HG03039 (cell line): Measurements from ENCODE around the gene ACAD8.

ENCODE experiments used
- ATAC-seq: cut with Tn5 transposase; IDR thresholded peaks from one replicate; pipeline ENCODE4 v1.9.1; 2021; ENCODE audit warnings: mild to moderate bottlenecking, moderate library complexity; ENCODE audit not compliant: unreplicated experiment

ACAD8 gene

GRCh38 chr11:134288486-134288885 is 35.1 kb downstream of the ACAD8 start:
- no peak for ATAC-seq

- no peak for ATAC-seq
Measured at GRCh38 chr11:134289167-134289566, 35.8 kb downstream of the ACAD8 start.

DNA sequence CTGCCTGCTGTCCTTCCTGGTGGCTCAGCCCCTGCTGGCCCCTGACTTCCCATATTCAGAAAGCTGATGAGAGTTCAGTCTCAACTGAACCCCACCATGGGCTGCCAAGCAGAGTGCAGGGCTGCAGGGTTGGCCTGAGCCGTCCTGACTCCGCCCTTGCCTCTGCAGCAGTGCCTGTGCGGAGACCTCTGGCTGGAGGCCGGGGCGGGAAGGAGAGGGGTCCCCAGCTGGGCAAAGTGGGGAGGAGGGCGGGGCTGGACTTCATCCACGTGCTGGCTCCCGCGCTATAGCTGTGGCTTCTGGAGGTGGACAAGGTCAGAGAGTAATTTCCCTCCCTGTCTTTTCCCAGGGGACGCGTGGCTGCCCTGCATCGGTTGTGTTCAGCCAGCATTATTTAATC is 36.4 kb downstream of the ACAD8 start:
- no peak for ATAC-seq

GRCh38 chr11:134290646-134291045 is 37.3 kb downstream of the ACAD8 start:
- ATAC-seq, result no peak

DNA sequence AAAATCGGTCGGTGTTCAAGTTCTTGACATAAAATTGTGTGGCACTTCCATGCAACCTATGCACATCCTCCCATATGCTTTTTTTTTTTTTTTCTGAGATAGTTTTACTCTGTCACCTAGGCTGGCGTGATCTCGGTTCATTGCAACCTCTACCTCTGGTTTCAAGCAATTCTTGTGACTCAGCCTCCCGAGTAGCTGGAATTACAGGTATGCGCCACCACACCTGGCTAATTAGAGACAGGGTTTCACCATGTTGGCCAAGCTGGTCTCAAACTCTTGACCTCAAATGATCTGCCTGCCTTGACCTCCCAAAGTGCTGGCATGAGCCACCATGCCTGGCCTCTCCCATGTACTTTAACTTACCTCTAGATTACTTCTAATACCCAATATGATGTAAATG is 37.8 kb downstream of the ACAD8 start:
- ATAC-seq, result no peak

DNA sequence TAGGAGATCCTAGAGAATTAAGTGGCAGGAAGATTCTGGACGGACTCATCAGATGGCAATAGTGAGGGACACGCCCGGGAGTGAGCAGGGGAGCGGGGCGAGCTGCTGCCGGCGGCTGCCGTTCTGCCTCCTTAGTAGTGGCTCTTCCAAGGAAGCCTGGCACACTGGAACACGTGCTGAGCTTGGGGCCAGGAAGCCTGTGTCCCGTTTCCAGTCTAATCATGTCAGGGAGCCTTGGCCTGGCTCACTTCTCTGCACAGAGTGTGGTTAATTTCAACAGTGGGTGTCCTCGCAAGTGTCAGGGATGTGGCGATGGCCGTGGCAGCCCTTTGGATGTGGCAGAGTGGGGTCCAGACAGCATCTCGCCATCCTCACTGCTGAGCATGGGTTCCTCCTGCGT is 39.3 kb downstream of the ACAD8 start:
- ATAC-seq, result no peak

- ATAC-seq, result no peak
Measured at GRCh38 chr11:134293119-134294113, 40.0 kb downstream of the ACAD8 start.

DNA sequence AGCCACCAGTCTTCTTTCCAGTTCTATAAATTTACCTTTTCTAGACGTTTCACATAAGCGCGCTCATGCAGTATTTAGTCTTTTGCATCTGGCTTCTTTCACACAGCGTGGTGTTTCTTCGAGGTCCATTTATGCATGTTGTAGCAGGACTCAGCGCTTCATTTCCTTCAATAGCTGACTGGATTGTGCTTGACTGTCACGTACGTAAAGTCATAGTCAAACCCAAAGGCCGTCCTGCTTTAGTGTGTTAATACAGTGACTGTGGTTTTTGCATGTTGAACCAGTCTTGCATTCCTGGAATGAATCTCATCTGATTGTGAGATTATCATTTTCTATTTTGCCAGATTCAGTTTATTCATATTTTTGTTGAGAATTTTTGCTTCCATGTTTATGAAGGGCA is 41.3 kb downstream of the ACAD8 start:
- no peak for ATAC-seq

- ATAC-seq, result no peak
Measured at GRCh38 chr11:134312223-134312622, 58.9 kb downstream of the ACAD8 start.

- ATAC-seq, result no peak
Measured at GRCh38 chr11:134312807-134313206, 59.4 kb downstream of the ACAD8 start.

DNA sequence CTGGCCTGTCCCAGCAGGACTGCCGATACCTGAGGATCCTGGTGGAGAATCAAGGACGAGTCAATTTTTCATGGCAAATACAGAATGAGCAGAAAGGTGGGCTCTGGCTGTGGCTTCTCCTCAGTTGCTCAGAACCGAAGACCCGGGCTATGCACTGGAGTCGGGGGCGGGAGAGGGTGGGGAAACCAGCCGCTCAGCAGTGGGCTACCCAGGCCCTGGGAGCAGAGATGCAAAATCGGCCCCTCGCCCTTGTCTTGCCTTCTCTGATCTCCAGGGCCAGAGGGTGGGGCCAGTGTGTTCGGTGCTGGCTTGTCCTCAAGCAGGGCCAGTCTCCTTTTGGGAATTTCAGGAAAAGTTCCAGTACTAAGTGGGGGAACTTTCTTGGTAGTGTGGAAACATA is 60.0 kb downstream of the ACAD8 start:
- ATAC-seq, result no peak

GRCh38 chr11:134313821-134314607 is 60.6 kb downstream of the ACAD8 start:
- no peak for ATAC-seq
